HEK293 (cell line): ENCODE results near the gene MT1A.

Source experiments
- FEZF1 ChIP-seq: fragments of 450-650 bp; formaldehyde crosslinking; IDR thresholded peaks from 2 replicates; pipeline ENCODE4 v1.5.1; 2016; ENCODE audit warnings: missing biosample characterization, missing genetic modification characterization
- GLI4 ChIP-seq: fragments of 450-650 bp; formaldehyde crosslinking; IDR thresholded peaks from 2 replicates; pipeline ENCODE4 v1.5.1; 2016; ENCODE audit warnings: missing biosample characterization, missing genetic modification characterization
- GLIS1 ChIP-seq: fragments of 450-650 bp; formaldehyde crosslinking; IDR thresholded peaks from 2 replicates; pipeline ENCODE4 v1.5.1; 2016; ENCODE audit warnings: missing biosample characterization, missing genetic modification characterization
- KLF10 ChIP-seq: fragments of 450-650 bp; IDR thresholded peaks from 2 replicates; pipeline ENCODE4 v1.5.1; 2018; ENCODE audit warnings: missing biosample characterization, mild to moderate bottlenecking, missing genetic modification characterization
- MZF1 ChIP-seq: fragments of 450-650 bp; formaldehyde crosslinking; IDR thresholded peaks from 2 replicates; pipeline ENCODE4 v1.5.1; 2017; ENCODE audit warnings: missing biosample characterization, missing genetic modification characterization, borderline replicate concordance
- OSR2 ChIP-seq: fragments of 450-650 bp; formaldehyde crosslinking; IDR thresholded peaks from 2 replicates; pipeline ENCODE4 v1.5.1; 2016; ENCODE audit warnings: missing biosample characterization, missing genetic modification characterization
- PRDM1 ChIP-seq: fragments of 450-650 bp; formaldehyde crosslinking; IDR thresholded peaks from 2 replicates; pipeline ENCODE4; 2016; ENCODE audit warnings: missing biosample characterization, missing genetic modification characterization
- ZBTB21 ChIP-seq: fragments of 450-650 bp; formaldehyde crosslinking; IDR thresholded peaks from 2 replicates; pipeline ENCODE4 v1.5.1; 2017; ENCODE audit warnings: missing biosample characterization, missing genetic modification characterization
- ZFP69B ChIP-seq: fragments of 450-650 bp; formaldehyde crosslinking; IDR thresholded peaks from 2 replicates; pipeline ENCODE4 v1.5.1; 2016; ENCODE audit warnings: missing biosample characterization, missing genetic modification characterization
- ZNF133 ChIP-seq: fragments of 450-650 bp; formaldehyde crosslinking; IDR thresholded peaks from 2 replicates; pipeline ENCODE4 v1.5.1; 2016; ENCODE audit warnings: missing biosample characterization, missing genetic modification characterization
- ZNF157 ChIP-seq: fragments of 450-650 bp; formaldehyde crosslinking; IDR thresholded peaks from 2 replicates; pipeline ENCODE4 v1.5.1; 2016; ENCODE audit warnings: missing biosample characterization, missing genetic modification characterization
- ZNF16 ChIP-seq: fragments of 450-650 bp; formaldehyde crosslinking; IDR thresholded peaks from 2 replicates; pipeline ENCODE4 v1.5.1; 2016; ENCODE audit warnings: low read depth, missing biosample characterization, missing genetic modification characterization
- ZNF169 ChIP-seq: fragments of 450-650 bp; formaldehyde crosslinking; IDR thresholded peaks from 2 replicates; pipeline ENCODE4 v1.5.1; 2016; ENCODE audit warnings: missing biosample characterization, missing genetic modification characterization
- ZNF23 ChIP-seq: fragments of 450-650 bp; formaldehyde crosslinking; IDR thresholded peaks from 2 replicates; pipeline ENCODE4 v1.5.1; 2016; ENCODE audit warnings: missing biosample characterization, missing genetic modification characterization, borderline replicate concordance
- ZNF274 ChIP-seq, 2 experiments: fragments of 200-500 bp in 1 of 2; fragments of 450-650 bp in 1 of 2; sonication (Bioruptor generic) in 1 of 2; formaldehyde crosslinking in 1 of 2; IDR thresholded peaks; 2 replicates each; pipeline versions ENCODE4 v1.5.1 to v1.6.1; 2014 to 2016; ENCODE audit warnings: borderline replicate concordance in 1 of 2, inconsistent platforms in 1 of 2, low read length in 1 of 2, missing biosample characterization in 1 of 2, missing genetic modification characterization in 1 of 2
- ZNF529 ChIP-seq: fragments of 450-650 bp; formaldehyde crosslinking; IDR thresholded peaks from 2 replicates; pipeline ENCODE4 v1.5.1; 2017; ENCODE audit warnings: missing genetic modification characterization, missing biosample characterization; ENCODE audit not compliant: insufficient replicate concordance
- ZNF544 ChIP-seq: fragments of 450-650 bp; formaldehyde crosslinking; IDR thresholded peaks from 2 replicates; pipeline ENCODE4 v1.5.0; 2017; ENCODE audit warnings: missing biosample characterization, missing genetic modification characterization
- ZNF555 ChIP-seq: fragments of 450-650 bp; formaldehyde crosslinking; conservative IDR thresholded peaks from 2 replicates; pipeline ENCODE4 v1.5.1; 2017; ENCODE audit warnings: missing biosample characterization, mild to moderate bottlenecking, missing genetic modification characterization, inconsistent platforms
- ZNF558 ChIP-seq: fragments of 450-650 bp; formaldehyde crosslinking; IDR thresholded peaks from 2 replicates; pipeline ENCODE4 v1.5.1; 2016; ENCODE audit warnings: missing biosample characterization, missing genetic modification characterization
- ZNF561 ChIP-seq: fragments of 450-650 bp; IDR thresholded peaks from 2 replicates; pipeline ENCODE4 v1.5.1; 2018; ENCODE audit warnings: missing biosample characterization, missing genetic modification characterization, borderline replicate concordance
- ZNF623 ChIP-seq: fragments of 450-650 bp; formaldehyde crosslinking; IDR thresholded peaks from 2 replicates; pipeline ENCODE4 v1.5.1; 2016; ENCODE audit warnings: missing biosample characterization, missing genetic modification characterization
- ZNF701 ChIP-seq: fragments of 450-650 bp; formaldehyde crosslinking; IDR thresholded peaks from 2 replicates; pipeline ENCODE4 v1.5.1; 2016; ENCODE audit warnings: missing biosample characterization, missing genetic modification characterization
- ZNF776 ChIP-seq: fragments of 450-650 bp; formaldehyde crosslinking; IDR thresholded peaks from 2 replicates; pipeline ENCODE4 v1.5.0; 2017; ENCODE audit warnings: missing biosample characterization, missing genetic modification characterization, borderline replicate concordance
- ZNF837 ChIP-seq: fragments of 450-650 bp; formaldehyde crosslinking; IDR thresholded peaks from 2 replicates; pipeline ENCODE4 v1.5.1; 2016; ENCODE audit warnings: missing biosample characterization, missing genetic modification characterization
- TF ChIP-seq, protein P1 (sequence below): fragments of 450-650 bp; formaldehyde crosslinking; conservative IDR thresholded peaks from 2 replicates; pipeline ENCODE4 v1.5.1; 2016; ENCODE audit warnings: low read depth, missing biosample characterization, missing genetic modification characterization
- TF ChIP-seq, protein P2 (sequence below): fragments of 450-650 bp; formaldehyde crosslinking; IDR thresholded peaks from 2 replicates; pipeline ENCODE4 v1.5.1; 2016; ENCODE audit warnings: missing biosample characterization, missing genetic modification characterization, low read depth
- TF ChIP-seq, protein P3 (sequence below): fragments of 450-650 bp; formaldehyde crosslinking; IDR thresholded peaks from 2 replicates; pipeline ENCODE4 v1.5.1; 2016; ENCODE audit warnings: missing biosample characterization, missing genetic modification characterization
- TF ChIP-seq, protein P4 (sequence below): fragments of 450-650 bp; IDR thresholded peaks from 2 replicates; pipeline ENCODE4 v1.5.1; 2018; ENCODE audit warnings: missing biosample characterization, mild to moderate bottlenecking, missing genetic modification characterization
- TF ChIP-seq, protein P5 (sequence below): fragments of 450-650 bp; formaldehyde crosslinking; IDR thresholded peaks from 2 replicates; pipeline ENCODE4 v1.5.1; 2017; ENCODE audit warnings: missing biosample characterization, missing genetic modification characterization

Gene MT1A

DNA sequence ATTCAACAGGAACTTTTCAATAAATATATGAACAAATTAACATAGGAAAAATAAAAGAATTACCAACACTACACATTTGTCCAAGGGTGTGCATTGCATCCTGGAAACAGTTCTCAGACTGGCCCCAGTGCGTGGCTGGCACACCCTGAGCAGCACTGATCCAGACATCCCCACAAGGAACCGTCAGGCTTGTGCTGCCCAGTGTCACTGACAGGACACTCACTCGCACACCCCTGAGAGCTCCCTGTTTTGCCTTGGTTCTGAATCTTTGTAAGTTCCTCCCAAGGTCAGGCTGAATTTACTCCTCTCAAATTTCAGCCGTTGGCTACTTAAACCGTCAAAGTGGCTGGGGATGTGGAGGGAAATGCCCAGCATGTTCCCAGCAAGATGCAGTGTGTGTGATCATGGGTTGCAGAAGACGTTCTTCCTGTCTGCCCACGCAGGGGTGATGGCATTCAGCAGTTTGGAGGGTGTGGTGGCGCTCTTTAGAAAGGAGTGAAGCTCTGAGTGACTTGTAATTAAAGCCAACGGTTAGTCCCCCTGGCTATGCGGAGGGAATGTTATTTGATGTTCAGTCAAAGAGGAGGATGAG is 28.4 kb upstream of the MT1A start (continued):
- TF ChIP-seq KLF10 (tag by site-specific recombination) (no peak), MZF1 (tag by site-specific recombination) (peak; percentile 38; the same call in 1 of the 2 replicates), ZFP69B (tag by site-specific recombination) (no peak), ZNF623 (tag by site-specific recombination) (no peak), ZBTB21 (tag by site-specific recombination) (peak; percentile 46), ZNF133 (tag by site-specific recombination) (no peak), ZNF157 (tag by site-specific recombination) (no peak), PRDM1 (tag by site-specific recombination) (no peak), ZNF837 (tag by site-specific recombination) (no peak), ZNF558 (tag by site-specific recombination) (no peak), ZNF169 (tag by site-specific recombination) (no peak), ZNF544 (tag by site-specific recombination) (no peak), GLI4 (tag by site-specific recombination) (no peak), ZNF274 (IDR thresholded peaks at IDR 0.05; ENCODE audit: low read length) (no peak), ZNF274 (tag by site-specific recombination; IDR thresholded peaks at IDR 0.05; ENCODE audit: borderline replicate concordance) (no peak), ZNF561 (tag by site-specific recombination) (no peak), ZNF776 (tag by site-specific recombination) (no peak), ZNF16 (no peak), FEZF1 (peak; percentile 72), ZNF701 (tag by site-specific recombination) (no peak), ZNF555 (no peak), OSR2 (tag by site-specific recombination) (no peak), ZNF23 (tag by site-specific recombination) (no peak), GLIS1 (tag by site-specific recombination) (no peak), ZNF529 (tag by site-specific recombination) (no peak)
- TF ChIP-seq, protein P1, sequence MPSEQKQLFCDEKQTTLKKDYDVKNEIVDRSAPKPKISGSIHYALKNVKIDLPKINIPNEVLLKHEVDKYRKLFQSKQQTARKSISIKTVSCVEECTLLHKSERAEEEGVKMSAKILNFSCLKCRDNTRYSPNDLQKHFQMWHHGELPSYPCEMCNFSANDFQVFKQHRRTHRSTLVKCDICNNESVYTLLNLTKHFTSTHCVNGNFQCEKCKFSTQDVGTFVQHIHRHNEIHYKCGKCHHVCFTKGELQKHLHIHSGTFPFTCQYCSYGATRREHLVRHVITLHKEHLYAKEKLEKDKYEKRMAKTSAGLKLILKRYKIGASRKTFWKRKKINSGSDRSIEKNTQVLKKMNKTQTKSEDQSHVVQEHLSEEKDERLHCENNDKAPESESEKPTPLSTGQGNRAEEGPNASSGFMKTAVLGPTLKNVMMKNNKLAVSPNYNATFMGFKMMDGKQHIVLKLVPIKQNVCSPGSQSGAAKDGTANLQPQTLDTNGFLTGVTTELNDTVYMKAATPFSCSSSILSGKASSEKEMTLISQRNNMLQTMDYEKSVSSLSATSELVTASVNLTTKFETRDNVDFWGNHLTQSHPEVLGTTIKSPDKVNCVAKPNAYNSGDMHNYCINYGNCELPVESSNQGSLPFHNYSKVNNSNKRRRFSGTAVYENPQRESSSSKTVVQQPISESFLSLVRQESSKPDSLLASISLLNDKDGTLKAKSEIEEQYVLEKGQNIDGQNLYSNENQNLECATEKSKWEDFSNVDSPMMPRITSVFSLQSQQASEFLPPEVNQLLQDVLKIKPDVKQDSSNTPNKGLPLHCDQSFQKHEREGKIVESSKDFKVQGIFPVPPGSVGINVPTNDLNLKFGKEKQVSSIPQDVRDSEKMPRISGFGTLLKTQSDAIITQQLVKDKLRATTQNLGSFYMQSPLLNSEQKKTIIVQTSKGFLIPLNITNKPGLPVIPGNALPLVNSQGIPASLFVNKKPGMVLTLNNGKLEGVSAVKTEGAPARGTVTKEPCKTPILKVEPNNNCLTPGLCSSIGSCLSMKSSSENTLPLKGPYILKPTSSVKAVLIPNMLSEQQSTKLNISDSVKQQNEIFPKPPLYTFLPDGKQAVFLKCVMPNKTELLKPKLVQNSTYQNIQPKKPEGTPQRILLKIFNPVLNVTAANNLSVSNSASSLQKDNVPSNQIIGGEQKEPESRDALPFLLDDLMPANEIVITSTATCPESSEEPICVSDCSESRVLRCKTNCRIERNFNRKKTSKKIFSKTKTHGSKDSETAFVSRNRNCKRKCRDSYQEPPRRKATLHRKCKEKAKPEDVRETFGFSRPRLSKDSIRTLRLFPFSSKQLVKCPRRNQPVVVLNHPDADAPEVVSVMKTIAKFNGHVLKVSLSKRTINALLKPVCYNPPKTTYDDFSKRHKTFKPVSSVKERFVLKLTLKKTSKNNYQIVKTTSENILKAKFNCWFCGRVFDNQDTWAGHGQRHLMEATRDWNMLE (tag by site-specific recombination), result no peak
- TF ChIP-seq, protein P2, sequence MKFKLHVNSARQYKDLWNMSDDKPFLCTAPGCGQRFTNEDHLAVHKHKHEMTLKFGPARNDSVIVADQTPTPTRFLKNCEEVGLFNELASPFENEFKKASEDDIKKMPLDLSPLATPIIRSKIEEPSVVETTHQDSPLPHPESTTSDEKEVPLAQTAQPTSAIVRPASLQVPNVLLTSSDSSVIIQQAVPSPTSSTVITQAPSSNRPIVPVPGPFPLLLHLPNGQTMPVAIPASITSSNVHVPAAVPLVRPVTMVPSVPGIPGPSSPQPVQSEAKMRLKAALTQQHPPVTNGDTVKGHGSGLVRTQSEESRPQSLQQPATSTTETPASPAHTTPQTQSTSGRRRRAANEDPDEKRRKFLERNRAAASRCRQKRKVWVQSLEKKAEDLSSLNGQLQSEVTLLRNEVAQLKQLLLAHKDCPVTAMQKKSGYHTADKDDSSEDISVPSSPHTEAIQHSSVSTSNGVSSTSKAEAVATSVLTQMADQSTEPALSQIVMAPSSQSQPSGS (tag by site-specific recombination), result no peak
- TF ChIP-seq, protein P3, sequence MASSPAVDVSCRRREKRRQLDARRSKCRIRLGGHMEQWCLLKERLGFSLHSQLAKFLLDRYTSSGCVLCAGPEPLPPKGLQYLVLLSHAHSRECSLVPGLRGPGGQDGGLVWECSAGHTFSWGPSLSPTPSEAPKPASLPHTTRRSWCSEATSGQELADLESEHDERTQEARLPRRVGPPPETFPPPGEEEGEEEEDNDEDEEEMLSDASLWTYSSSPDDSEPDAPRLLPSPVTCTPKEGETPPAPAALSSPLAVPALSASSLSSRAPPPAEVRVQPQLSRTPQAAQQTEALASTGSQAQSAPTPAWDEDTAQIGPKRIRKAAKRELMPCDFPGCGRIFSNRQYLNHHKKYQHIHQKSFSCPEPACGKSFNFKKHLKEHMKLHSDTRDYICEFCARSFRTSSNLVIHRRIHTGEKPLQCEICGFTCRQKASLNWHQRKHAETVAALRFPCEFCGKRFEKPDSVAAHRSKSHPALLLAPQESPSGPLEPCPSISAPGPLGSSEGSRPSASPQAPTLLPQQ (tag by site-specific recombination), result peak; percentile 48; the same call in 1 of the 2 replicates
- TF ChIP-seq, protein P4, sequence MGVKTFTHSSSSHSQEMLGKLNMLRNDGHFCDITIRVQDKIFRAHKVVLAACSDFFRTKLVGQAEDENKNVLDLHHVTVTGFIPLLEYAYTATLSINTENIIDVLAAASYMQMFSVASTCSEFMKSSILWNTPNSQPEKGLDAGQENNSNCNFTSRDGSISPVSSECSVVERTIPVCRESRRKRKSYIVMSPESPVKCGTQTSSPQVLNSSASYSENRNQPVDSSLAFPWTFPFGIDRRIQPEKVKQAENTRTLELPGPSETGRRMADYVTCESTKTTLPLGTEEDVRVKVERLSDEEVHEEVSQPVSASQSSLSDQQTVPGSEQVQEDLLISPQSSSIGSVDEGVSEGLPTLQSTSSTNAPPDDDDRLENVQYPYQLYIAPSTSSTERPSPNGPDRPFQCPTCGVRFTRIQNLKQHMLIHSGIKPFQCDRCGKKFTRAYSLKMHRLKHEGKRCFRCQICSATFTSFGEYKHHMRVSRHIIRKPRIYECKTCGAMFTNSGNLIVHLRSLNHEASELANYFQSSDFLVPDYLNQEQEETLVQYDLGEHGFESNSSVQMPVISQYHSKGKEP (tag by site-specific recombination), result peak; percentile 70
- TF ChIP-seq, protein P5, sequence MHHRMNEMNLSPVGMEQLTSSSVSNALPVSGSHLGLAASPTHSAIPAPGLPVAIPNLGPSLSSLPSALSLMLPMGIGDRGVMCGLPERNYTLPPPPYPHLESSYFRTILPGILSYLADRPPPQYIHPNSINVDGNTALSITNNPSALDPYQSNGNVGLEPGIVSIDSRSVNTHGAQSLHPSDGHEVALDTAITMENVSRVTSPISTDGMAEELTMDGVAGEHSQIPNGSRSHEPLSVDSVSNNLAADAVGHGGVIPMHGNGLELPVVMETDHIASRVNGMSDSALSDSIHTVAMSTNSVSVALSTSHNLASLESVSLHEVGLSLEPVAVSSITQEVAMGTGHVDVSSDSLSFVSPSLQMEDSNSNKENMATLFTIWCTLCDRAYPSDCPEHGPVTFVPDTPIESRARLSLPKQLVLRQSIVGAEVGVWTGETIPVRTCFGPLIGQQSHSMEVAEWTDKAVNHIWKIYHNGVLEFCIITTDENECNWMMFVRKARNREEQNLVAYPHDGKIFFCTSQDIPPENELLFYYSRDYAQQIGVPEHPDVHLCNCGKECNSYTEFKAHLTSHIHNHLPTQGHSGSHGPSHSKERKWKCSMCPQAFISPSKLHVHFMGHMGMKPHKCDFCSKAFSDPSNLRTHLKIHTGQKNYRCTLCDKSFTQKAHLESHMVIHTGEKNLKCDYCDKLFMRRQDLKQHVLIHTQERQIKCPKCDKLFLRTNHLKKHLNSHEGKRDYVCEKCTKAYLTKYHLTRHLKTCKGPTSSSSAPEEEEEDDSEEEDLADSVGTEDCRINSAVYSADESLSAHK, result no peak
